D341Med (cell line): ENCODE measurements around the gene GBX1.

Experiments used
- DNase-seq: peaks from one replicate; pipeline ENCODE4 v3.0.0; 2012; ENCODE audit warnings: low spot score

Gene GBX1

DNA sequence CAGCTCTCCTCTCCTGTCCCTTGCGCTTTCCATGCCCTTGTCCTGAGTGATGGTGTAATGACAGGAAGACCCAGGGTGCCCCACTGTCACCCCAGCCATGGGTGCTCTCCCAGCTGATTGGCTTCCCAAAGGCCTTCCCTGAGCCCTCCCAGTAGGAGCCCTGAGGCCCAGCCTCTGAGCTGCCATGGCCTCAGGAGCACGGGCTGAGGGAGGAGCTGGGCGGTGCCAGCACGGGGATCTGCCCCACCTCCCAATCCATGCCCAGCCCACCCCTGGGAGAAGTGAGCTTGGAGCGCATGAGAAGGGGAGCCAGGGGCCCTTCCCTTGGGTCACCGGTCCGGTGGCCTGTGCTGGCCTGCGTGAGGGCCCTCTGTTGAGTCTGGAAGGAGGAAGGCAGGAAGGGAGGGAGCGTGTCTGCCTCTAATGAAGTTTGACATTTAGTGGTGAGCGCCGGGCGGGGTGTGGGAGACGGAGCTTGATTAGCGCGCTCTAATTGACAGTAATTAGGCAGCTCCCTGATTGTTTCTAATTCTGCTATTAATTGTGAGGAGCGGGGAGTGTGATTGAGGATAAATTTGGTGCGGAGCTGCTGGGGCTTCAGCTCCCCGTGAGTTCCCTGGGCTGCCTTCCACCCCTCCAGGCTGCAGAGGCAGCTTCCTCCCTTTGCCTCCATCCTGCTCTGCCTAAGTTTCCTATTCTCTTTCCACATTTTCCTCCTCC, 28.3 kb downstream of the GBX1 start:
- no peak for DNase-seq

DNA sequence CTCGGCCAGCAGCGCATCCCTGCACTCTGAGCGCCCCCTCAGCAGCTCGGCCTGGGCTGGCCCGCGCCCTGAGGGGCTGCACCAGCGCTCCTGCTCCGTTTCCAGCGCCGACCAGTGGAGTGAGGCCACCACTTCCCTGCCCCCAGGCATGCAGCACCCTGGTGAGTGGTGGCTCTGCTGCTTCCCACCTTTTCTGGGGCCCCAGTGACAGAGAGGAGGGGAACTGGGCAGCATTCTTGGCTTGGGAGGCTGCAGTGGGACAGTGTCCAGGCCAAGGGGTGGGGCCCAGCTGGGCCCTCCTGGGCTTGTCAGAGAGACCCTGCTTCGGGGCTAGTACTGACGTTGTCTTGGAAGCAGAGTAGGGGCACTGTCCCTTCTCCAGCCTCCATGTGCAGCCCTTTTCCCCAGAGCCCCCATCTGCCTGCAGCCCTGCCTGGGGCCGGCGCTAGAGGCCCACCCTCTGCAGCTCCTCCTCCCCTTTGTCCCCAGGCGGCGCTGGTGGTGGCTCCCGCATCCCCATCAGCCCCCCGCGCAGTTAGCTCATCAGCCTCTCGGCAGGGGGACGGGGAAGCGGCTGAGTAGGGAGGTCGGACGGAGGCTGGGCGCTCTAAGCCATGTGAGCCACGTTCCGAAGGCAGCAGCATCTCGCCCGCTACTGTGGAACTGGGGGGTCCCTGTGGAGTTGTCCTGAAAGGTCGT, 29.2 kb downstream of the GBX1 start:
- no peak for DNase-seq

DNA sequence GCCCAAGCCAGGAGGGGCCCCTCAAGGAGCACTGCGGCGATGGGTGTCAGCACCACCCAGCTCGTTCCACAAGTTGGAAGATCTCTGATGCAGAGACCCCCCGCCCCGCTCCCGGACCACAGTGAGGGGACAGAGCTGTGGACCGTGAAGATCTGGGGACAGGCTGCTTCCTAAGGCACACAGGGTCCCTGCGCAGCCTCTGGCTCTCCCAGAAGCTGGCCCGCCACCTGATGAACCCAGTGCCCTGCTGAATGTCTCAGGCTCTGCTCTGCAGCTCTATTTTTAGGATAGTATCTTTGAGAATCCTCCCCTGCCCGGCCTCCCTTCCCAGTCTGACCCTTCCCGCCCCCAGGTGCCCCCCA, 29.7 kb downstream of the GBX1 start:
- no peak for DNase-seq

DNA sequence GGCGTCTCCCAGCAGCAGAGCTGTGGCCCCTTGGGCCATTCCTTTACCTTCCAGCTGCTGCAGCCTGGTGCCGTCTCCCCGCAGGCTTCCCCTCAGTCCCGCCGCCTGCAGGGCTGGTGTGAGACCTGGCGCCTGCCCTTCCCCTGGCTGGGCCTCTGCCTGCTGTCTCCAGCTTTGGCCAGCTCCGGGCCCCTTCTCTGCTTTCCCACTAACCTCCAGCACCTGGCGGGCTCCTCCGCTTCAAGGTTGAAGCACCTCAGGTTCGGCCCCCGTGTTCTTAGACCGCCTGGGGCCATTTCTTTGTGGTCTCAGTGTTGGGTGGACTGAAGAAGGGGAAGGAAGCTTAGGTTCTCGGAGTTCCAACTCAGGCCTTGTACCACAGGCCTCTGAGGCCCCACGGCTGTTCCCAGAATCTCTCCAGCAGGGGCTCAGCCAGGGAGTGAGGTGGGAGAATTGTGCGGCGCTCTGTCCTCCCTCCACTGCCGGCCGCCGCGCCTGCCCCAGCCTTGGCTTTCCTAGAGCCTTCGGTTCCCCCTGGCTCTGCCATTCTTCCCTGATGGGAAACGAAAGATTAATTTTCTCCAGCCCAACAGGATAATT, 30.3 kb downstream of the GBX1 start:
- DNase-seq = no peak

DNA sequence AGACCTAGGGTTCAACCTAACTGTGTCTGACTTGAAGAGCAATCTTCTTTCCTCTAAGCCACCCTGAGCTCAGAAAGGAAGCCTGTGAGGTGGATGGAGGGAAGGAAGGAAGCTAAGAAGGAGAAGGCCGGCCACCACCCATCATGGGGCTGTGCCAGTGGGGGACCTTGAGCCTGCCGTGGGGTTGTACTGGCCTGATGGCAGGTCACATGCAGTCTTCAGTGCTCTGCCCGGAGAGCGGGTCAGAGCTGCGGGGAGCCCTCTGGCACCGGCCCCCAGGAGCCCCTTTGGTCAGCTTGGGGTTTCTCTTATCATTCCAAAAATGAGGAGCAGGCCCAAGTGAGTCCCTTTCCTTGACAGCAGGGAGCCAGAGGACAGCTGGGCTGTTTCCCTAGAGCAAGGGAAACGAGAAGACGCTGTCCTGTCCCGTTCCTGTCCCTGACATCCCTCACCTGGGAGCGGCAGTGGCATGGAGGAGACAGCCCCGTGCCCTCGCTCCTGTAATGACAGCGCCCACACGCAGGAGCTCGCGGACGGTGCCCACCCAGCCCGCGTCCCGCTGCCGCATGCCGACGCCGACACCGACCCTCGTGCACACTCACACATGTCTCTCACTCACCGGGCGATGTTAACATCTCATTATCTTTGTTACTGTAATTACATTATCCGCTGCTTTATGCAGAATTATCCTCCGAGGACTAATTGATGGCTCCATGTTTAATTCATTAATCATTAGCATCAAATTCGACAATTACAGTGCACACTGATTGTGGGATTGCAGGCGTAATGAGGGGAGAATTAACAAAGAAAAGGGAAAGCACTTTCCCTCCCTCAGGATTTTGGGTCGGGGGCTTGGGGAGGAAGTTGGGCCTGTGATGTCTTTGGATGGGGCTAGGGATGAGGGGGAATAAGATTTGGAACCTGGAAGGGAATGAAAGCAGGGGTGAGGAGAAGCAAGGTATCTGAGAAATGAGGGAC, 31.3 kb downstream of the GBX1 start:
- DNase-seq = no peak

DNA sequence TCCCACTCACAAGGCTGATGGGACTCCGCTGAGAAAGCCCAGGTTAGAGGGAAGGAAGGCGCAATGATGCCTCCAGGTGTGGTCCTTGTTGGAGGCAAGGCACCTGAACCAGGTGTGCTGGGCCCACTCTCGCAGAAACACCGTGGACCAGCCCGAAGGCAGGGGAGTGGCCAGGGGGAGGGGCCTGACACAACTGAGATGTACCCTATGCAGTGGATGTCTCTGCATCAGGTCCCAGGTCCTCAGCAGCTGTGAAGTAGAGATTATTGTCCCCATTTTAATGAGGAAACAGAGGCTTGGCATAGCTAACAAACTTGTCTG, 32.0 kb downstream of the GBX1 start:
- DNase-seq = no peak

DNA sequence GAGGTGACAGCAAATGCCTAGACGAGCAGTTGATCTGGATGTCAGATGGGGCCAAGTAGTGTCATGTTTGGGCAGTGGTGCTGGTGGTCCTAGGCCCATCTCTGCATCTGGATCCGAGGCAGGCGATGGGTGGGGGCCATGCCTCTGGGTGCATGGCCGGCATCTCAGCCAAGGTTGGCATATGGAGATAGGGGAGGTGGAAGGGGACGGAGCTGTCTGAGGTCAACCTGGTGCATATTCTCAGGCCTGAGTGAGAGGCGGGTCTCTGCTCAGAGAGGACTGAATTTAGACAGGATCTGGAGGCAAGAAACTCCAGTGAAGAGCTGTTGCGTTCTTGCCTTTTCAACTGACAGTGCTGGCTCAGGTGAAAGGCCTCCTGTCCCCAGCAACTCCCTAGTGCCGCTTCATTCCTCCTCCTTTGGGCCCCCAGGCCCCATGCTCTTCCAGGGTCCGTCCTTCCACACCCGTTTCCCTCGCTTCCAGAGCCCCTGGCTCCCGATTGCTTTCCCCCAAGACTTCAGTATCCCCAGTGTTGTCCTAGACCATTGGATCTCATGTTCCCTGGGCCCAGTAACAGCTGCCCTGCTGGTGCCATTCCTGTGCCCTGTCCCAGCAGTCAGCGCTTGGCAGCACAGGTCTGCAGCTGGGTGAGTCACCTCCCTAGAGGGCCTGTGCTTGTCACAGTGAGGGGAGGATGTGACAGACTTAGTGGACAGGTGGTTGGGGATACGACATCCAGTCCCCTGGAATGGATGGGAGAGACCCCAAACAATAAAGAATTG, 32.6 kb downstream of the GBX1 start:
- DNase-seq = no peak

DNA sequence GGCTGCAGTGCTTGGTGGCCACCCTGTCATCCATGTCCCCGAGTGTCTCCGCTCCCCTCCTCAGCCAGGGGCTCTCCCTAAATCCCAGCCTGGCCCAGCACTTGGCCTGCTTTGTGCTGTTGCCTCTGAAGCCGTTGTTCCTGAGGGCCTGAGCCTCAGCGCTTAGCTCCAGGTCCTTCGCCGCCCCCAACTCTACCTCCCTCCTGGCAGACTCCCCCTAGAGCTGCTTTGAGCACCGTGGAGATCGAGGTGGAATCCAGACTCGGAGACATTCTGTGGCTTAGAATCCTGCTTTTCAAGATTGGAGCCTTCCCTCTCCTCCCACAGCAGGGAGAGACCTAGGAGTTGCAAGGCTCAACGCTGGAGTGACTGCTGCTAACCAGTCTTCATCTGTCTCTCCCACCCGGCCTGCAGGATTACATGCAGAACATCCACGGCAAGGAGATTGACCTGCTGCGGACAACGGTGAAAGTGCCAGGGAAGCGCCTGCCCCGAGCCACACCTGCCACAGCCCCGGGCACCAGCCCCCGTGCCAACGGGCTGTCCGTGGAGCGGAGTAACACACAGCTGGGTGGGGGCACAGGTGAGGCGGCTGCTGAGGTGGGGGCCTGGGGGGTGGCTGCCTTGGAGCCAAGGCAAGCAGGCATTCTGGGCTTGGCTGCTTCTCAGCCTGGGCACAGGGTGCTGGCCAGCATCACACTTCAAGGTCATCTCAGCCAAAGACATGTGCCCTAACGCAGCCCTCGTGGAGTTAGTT, 33.3 kb downstream of the GBX1 start:
- DNase-seq = no peak

DNA sequence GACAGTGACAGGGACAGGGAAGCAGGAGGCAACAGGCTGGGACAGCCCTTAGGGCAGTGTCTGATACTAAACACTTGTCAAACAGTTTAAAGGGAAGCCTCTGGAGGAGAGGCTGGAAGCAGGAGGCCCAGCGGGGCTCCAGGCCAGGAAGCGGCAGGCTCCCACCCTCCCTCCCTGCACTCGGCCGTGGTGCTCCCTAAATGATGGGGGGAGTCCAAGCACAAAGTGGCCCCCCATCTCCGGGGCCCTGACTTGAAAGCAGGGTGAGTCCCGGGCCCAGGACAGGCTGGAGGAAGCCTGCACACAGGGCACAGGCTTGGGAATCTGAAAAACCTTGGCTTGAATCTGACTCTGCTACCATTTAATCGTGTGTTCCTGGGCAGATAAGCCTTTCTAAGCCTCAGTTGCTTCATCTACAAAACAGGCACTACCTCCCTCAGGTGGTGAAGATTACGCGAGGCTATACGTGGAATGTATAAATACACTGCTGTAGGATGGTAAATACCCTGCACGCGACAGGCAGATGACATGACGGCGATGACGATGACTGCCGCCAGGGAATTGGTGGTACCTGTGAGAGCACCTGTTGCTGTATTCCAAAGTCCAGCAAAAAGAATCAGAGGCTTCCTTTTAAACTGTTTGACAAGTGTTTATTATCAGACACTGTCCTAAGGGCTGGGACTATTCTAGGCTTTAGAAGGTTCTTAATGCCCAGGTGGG, 34.1 kb downstream of the GBX1 start:
- DNase-seq = no peak

DNA sequence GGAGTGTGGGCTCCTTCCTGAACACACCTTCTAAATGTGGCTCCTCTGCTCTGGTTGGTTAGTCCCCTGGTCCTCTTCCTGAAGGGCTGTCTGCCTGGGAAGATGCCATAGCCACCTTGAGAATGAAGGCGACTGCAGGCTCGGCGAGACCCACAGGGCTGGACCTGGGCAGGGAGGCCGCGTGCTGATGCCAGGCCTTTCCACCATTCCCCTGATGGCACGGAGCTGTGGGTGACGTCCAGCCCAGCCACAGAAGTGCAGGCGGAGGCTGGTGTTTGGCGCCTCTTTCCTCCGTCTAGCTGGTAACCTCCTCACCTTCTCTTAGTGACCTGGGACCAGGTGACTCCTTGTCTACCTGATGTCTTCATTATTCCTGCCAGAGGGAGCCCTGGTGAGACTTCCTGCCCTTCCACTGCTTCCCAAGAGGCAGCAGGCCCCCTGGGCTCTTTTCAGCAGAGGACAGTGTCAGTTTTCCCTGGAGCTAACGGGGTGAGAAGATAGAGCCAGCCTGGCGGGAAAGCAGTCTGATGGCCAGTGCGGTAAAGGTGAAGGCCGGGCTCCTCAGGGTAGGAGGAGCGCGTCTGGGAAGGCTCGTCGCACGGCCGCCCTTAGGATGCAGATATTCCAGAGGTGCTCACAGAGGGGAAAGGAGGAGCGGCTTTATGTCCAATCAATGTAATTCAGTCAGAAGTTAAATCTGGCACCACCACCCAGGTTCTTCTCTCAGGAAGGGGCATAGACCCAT, 34.9 kb downstream of the GBX1 start:
- no peak for DNase-seq

DNA sequence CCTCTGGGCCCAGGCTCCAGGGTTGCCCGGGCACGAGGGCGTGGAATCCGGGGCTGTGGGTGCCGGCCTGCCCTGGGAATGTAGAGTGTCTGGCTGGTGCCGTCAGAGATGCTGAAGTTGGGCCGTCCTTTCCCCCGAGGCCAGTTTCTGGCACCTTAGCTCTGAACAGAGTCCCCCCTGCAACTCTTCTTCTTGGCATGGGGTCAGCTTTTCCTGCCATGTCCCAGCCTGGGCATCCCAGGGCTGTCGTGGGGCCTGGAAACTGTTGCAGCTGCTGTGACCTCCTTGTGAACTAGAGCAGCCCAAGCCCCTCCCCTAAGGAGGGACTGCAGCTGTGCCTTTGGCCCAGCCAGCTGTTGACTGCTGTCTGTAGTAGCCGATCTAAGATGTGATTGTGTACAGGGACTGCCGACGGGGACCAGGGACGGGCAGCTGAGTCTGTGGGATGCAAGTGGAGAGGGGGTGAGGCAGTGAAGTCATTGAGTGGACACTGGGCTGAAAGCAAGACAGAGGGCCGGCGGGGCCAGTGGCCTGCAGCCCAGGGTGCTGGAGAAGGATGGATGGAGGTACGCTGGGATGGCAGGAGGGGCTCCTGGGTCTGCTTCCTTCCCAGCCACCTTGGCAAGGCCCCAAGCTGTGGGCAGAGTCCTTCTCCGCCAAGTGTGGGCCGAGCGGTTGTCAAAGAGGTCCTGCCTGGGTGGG, 35.8 kb downstream of the GBX1 start:
- no peak for DNase-seq

DNA sequence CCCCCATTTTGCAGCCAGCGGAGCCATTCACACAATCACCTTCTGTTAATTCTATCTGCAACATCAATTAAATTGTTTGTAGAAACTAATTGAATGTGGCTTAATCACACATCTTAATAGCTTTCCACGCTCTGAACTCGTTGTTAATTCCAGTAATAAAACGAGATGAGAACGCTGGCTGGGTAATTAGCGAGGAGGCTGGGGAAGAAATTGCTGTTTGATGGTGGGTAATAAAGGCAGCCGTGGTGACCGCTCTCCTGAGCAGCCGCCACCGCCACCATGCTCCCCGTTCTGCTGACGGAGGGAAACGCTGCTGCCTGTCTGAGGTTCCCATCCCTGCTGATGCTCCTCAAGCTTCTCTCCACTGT, 36.3 kb downstream of the GBX1 start:
- DNase-seq = no peak

DNA sequence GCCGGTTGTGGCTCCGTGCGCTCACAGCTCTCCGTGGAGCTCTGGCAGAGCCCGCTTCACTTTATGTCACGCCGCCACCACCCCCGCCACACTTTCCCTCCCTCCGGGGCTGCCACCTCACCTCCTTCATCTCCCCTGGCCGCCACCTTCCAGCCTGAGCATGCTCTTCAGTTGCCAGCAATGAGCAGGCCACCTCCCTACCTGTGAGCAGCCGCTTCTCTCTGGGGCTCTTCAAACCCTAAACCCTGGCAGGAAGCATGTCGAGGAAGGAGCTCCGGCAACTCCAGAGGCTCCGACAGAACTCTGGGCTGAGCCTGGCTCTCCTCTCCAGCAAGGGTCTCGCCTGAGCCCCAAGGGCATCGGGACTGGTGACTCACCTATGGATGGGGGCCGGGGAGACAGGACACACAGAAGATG, 36.7 kb downstream of the GBX1 start:
- DNase-seq = no peak

DNA sequence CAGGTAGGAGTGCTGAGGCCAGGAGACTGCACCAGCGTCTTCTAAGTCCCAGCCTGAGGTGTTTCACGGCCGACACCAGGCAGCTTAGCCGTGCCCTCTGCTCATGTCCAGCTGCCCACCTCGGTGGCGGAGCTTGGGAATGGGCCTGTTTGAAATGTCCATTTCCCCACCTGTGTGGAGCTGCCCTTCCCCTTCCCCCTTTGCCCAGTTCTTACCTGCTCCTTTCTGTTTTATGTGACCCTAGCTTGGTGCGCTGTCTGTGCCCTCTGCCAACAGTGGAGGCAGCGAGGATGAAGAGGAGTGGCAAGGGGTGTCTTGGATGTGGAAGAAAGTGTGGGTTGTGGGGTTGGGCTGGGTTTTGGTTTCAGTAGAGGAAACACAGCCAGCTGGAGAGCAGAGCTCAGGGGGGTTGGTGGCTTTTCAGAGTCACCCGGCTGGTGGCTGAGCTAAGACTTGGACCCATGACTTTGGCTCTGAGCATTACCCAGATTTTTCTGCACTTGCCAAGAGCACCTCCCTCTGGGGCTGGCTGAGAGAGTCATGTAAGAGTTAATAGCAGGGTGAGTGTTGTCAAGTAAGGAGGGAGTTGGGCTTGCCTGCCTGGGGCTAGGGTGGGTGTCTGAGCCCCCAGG, 37.4 kb downstream of the GBX1 start:
- no peak for DNase-seq

DNA sequence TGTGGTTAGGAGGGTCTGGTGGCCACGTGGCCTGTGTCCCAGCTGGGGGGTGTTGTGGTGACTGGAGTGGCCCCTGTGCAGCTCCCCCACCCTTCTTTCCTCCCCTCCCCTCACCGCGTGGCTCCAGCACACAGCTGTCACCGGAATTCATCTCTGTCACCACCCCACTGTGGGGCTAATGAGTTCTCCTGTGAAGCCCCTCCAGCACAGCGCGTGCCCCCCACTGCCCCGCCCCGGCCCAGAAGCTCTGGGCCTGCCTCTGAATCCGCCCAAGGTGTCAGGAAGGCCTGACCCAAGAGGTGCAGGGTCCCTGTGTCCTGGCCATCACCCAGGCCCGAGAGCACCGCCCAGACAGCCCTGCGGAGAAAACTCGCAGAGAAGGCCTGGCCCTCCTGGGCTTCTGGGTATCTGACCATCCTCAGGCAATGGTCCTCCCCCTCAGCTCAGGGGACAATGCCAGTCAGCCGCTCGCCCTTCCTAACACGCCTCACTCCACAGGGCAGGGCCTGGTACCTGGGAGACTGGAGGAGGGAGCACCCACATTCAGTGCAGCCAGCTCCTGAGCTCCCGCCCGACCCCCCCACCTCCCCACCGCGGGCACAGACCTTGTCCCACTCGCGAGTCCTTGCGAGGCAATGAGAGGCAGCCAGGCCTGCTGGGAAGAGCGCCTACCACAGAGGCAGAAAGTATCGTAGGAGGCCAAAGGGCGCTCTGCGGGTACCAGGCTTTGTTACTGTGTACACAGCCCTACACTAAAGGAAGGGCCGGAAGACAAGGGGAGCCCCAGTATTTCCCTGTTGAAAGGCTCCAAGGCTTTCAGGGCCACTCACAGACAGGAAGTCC, 38.2 kb downstream of the GBX1 start:
- no peak for DNase-seq

DNA sequence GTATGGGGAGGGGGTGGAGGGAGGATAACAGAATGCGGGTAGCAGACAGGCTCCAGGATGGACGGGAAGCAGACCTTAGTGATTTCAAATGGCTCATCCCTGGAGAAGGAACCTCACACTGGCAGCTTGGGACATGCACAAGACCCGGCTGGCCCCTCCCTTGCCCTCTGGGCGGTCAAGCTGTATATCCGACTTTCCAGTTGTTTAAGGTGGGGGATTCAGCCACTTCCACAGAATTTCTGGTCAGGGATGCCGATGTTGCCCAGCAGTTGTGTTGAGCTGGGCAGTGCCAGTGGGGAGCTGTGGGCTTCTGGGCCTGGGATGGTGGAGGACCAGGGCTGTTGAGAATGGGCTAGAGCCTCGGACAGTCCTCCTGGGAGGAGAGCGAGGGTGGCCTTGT, 38.8 kb downstream of the GBX1 start:
- DNase-seq = no peak

DNA sequence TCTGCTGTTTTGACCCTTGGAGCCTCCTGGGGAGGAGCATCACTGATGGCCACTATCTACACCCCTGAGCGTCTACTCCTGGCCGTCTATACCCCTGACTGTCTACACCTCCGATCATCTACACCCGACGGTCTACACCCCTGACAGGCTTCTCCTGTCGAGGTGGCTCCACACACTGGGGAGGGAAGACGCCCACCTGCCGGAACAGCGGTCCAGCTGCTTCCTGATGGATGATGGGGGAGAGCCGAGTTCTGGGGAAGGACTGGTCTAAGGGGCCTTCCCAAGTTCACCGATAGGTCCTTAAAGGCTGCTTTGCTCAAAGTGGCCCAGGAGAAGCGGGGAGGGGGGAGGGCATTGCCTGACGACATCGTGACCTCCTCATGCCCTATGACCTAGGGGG, 39.4 kb downstream of the GBX1 start:
- no peak for DNase-seq
